GM12865 (cell line): ENCODE data around the gene PODNL1.

Experiments
- DNase-seq: peaks from one replicate; pipeline ENCODE4 v3.0.0; 2010; ENCODE audit warnings: low read depth
- H3K4me3 ChIP-seq: 2 replicates; pipeline ENCODE4 v1.5.1; 2011; ENCODE audit warnings: mild to moderate bottlenecking, low read depth, low read length, control low read depth
- TF ChIP-seq, protein P1 (sequence below): IDR thresholded peaks from 2 replicates; pipeline ENCODE4 v1.5.1; 2011; ENCODE audit warnings: low read length, control low read depth, low read depth, inconsistent platforms; ENCODE audit not compliant: insufficient read depth; ENCODE audit errors: missing control alignments

Gene PODNL1

DNA sequence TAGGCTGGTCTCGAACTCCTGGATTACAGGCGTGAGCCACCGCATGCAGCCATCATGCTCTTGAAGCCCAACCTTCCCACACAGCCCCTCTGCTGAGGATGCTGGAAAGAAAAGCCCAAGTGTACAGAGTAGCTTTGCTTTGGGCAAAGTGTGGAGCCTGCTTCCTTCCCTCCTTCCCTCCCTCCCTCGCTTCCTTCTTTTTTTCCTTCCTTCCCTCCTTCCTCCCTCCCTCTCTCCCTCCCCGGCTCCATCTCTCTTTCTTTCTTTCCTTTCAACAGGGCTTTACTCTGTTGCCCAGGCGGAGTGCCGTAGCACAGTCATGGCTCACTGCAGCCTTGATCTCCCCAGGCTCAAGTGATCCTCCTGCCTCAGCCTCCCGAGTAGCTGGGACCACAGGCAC lies 29.5 kb downstream of the PODNL1 start:
- TF ChIP-seq, protein P1, sequence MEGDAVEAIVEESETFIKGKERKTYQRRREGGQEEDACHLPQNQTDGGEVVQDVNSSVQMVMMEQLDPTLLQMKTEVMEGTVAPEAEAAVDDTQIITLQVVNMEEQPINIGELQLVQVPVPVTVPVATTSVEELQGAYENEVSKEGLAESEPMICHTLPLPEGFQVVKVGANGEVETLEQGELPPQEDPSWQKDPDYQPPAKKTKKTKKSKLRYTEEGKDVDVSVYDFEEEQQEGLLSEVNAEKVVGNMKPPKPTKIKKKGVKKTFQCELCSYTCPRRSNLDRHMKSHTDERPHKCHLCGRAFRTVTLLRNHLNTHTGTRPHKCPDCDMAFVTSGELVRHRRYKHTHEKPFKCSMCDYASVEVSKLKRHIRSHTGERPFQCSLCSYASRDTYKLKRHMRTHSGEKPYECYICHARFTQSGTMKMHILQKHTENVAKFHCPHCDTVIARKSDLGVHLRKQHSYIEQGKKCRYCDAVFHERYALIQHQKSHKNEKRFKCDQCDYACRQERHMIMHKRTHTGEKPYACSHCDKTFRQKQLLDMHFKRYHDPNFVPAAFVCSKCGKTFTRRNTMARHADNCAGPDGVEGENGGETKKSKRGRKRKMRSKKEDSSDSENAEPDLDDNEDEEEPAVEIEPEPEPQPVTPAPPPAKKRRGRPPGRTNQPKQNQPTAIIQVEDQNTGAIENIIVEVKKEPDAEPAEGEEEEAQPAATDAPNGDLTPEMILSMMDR, result no peak
- no peak for DNase-seq
- no peak overlapping the region for H3K4me3 ChIP-seq

DNA sequence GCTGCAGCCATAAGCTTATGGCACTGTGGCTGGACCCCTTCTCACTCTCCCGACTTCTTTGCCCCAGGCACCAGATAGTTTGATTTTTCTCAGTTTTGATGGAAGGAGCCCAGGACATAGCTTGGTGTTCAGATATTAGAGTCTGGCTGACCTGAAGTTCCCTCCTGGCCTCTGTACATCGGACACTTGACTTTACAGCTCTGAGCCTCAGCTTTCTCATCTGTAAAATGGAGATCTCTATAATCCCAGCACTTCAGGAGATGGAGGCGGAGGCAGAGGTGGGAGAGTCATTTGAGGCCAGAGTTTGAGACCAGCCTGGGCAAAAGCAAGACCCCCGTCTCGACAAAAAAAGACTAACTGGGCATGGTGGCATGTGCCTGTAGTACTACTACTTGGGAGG lies 31.3 kb downstream of the PODNL1 start:
- peak overlapping the region; percentile 67 for H3K4me3 ChIP-seq
- no peak for DNase-seq
- TF ChIP-seq, protein P1, result no peak

DNA sequence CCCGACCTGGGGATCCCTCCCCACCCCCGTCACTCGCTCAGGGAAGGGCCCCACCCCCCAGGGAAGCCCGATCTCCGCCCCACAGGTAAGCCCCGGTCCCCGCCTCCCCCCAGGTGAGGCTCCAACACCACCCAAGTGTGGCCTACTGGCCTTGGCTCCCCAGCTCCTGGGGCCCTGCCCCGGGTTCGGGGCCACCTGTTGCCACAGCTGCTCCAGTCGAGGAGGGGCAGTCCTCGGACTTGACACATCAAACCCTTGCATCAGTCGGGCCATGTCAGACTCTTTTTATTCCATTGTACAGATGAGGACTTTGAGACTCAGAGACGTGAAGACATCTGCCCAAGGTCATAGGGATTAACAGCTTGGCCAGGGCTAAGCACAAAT lies 31.7 kb downstream of the PODNL1 start:
- TF ChIP-seq, protein P1, result no peak
- H3K4me3 ChIP-seq, result peak overlapping the region; percentile 67
- DNase-seq, result peak; percentile 14

DNA sequence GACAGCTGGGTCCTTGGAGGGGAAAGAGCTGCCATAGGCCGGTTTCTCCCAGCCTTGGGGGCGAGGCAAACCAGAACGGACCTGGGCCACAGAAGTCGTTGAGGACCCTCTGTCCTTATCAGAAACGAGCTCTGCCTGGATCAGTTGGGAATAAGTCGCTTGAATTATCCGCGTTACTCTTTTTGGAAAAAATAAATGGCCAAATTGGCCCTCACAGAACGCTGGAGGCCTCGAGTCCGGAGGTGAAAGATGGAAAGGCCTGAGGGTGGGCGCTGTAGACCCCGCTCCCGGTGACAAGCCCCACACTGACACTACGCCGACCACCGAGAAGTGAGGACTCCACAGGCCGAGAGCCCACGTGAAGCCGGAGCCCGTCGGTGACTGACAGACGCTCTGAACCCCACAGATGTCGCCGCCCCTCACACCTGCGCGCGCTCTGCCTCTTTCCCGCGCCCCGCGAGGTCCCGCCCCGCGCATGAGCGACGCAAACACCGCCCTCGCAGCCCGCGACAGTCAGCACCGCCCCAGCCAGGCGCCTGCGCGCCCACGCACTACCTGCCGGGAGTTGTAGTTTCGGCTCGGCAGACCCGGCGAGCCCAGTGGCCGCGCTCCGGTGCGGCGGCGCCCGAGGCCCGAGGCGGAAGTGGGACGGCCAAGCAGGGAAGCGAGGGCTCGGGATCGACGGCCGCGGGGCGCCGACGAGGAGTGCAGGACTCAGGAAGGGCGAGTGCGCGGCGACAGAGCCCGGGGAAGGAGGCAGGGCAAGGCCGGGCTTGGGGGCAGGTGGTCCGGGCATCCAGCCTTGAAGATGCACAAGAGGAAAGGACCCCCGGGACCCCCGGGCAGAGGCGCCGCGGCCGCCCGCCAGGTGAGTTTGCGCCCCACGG lies 32.3 kb downstream of the PODNL1 start, which contains the start of the genes BRME1 and CC2D1A:
BRME1 (minus strand) TSS at position 484 of the 887 bp plus-strand sequence. CDS start 1,225 bp downstream, outside the sequence.
CC2D1A (plus strand) TSS at position 568 of the 887 bp plus-strand sequence; CDS start at position 809, 241 bp downstream.
- TF ChIP-seq, protein P1, result no peak
- DNase-seq, result peak; percentile 96
- peak within 1 kb of the TSS; percentile 67 for H3K4me3 ChIP-seq

DNA sequence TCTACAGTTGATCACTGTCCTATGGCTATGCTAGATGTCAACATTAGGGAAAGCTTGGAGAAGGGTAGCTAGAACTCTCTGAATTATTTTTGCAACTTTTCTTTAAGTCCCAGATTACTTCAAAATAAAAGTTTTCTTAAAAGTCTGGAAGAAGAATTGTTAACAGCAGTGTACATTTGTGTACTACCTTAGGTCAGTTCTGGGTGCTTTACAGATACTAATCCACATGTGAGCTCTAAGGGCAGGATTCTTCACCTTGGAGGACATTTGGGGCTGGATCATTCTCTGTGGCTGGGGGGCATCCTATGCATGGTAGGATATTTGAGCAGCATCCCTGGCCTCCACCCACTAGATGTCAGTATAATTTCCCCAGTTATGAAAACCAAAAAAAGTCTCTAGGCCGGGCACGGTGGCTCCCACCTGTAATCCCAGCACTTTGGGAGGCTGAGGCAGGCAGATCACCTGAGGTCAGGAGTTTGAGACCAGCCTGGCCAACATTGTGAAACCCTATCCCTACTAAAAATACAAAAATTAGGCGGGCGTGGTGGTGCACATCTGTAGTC lies 35.1 kb downstream of the PODNL1 start:
- H3K4me3 ChIP-seq, result no peak overlapping the region
- DNase-seq, result peak; percentile 58
- TF ChIP-seq, protein P1, result peak; percentile 41

DNA sequence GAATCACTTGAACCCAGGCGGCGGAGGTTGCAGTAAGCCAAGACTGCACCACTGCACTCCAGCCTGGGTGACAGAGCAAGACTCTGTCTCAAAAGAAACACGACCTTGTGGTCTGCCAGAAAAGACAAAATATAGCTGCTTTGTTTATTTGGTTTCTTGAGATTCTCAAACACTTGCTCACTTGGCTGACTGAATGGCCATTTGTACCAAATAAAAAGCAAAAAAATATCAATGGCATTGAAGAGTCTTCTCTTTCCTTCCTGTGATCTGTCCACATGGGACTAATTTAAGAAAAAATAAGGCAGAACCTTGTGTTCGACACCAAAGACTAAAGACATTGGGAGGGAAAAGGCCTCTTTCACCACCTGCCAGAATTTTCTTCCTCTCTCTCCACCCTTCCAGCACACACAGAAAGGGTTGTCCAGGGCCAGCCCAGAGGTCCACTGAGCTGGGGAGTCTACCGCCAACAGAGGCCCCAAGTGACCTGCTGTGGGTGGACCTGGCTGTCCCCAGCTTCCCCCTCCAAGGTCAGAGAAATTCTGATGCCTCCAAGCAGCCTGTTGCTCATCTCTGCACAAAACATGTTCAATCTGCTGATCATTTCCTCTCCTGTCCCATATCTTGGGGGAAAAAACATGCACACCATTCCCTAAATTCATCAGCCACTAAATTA lies 38.2 kb downstream of the PODNL1 start:
- TF ChIP-seq, protein P1, result no peak
- no peak for DNase-seq

More for the DNA sequence above, 38.2 kb downstream of the PODNL1 start:
- no peak overlapping the region for H3K4me3 ChIP-seq
